Stomach (tissue), 4 donors: ENCODE data around the gene PMF1.

Source experiments
- POLR2A ChIP-seq, 4 donors: fragments of 450-650 bp; IDR thresholded peaks; one replicate each; pipeline ENCODE4 v1.6.1; 2016; ENCODE audit warnings: antibody characterized with exemption in 4 of 4, control low read depth in 2 of 4, mild to moderate bottlenecking in 1 of 4, moderate library complexity in 1 of 4
- POLR2AphosphoS5 ChIP-seq, 3 donors: sonication (generic); formaldehyde crosslinking; IDR thresholded peaks; one replicate each; pipeline ENCODE4 v1.6.1; 2016; ENCODE audit warnings: antibody characterized with exemption in 3 of 3

DNA sequence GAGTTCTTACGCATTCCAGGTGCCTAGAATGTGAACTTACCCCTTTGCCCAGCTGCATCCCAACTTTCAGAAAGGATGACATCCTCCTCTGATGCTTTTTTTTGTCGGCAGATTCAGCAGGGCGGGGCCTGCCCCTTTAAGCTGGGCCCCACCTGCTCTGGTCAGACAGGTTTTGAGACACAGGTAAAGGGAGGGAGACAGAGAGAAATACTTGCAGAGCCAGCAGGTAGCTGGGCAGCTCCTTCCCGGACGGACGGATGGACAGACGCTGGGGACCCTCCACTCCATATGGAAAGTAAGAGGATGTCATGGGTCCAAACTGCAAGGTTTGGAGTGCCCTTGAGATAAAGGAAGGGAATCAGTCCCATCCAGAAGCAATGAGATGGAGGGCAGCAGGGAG is 71.3 kb downstream of the PMF1 start, which contains the start of gene TMEM79:
- no peak for TF ChIP-seq POLR2A (IDR thresholded peaks at IDR 0.05)
- no peak for TF ChIP-seq POLR2AphosphoS5 (IDR thresholded peaks at IDR 0.05)
